Effector memory CD8-positive, alpha-beta T cell (primary cell): ENCODE data around the gene SYDE2.
A peak's percentile ranks its signal among the peaks of the same experiment; 100 is the strongest.
"Not testable (repeated sequence)": the region's sequence is repeated elsewhere in the genome, so short reads cannot be mapped to it uniquely, and the experiment has no call there.

Source experiments
- ATAC-seq: fragments of 150-1000 bp; cut with Tn5 transposase; replicated peaks from 2 replicates; pipeline ENCODE4 v1.10.0; 2021; ENCODE audit warnings: mild to moderate bottlenecking, moderate library complexity
- DNase-seq, 3 experiments: peaks; one replicate each; pipeline ENCODE4 v3.0.0; 2021
- H3K27ac Mint-ChIP-seq, 2 donors: one replicate each; pipeline ENCODE4 v1.8.0; 2022; ENCODE audit warnings: mild to moderate bottlenecking in 2 of 2, mixed read lengths in 2 of 2, moderate library complexity in 2 of 2
- H3K27me3 Mint-ChIP-seq, 2 donors: one replicate each; pipeline ENCODE4 v1.8.0; 2022; ENCODE audit warnings: mixed read lengths in 2 of 2
- H3K36me3 Mint-ChIP-seq: one replicate; pipeline ENCODE4 v1.8.0; 2022; ENCODE audit warnings: mild to moderate bottlenecking, moderate library complexity, mixed read lengths; ENCODE audit not compliant: insufficient read depth
- H3K4me1 Mint-ChIP-seq, 2 donors: one replicate each; pipeline ENCODE4 v1.8.0; 2022; ENCODE audit warnings: low read depth in 2 of 2, mixed read lengths in 2 of 2
- H3K4me3 Mint-ChIP-seq, 2 donors: one replicate each; pipeline ENCODE4 v1.8.0; 2022; ENCODE audit warnings: mild to moderate bottlenecking in 2 of 2, mixed read lengths in 2 of 2, moderate library complexity in 2 of 2
- H3K9me3 Mint-ChIP-seq, 2 donors: one replicate each; pipeline ENCODE4 v1.8.0; 2022; ENCODE audit warnings: mixed read lengths in 2 of 2

SYDE2 gene

GRCh38 chr1:85201340-85202091 lies 700 bp upstream of the SYDE2 start:
- ATAC-seq: peak; percentile 74
- H3K4me1 Mint-ChIP-seq: peaks cover 8 to 20% of the 10 kb centered on the region in 2 donors
- H3K4me3 Mint-ChIP-seq: peak overlapping the region; percentile 94 to 96

DNA sequence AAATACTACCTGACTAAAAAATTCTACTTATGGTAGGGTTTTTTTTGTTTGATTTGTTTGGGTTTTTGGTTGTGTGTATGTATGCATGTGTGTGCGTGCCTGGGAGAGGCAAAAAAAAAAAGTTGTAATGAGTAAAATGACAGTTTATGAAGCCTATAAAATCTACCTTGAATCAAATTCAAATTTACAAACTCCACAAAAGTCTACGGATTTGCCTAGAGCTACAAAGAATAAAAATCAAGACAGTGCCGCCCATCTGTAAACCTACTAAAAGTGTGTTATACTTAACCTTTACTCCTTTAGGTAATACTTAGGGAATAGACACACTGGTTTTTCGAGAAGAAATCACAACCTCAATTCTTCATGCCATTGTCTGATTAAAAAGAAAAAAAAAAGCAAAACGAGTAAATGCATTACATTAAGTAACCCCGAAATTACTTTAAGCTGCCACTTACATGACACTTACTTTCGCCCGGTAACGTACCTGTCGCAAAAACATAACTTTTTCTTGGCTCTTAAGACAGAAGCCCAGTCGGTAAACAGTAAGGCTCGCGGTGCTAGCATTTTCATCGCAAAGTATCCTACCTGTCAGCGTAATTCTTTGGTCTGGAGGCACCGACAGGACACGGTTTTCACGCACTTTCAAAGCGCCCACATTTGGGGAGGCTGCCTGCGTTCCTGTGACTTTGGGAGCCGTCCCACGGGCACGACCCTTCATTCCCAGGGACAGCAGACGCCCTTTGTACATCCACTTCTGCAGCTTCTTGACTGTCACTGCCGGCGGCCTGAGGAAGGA lies 951 bp downstream of the SYDE2 start:
- Mint-ChIP-seq H3K27me3 (peaks cover 7 to 11% of the 10 kb centered on the region in 2 donors), H3K4me1 (peaks cover 8 to 20% of the 10 kb centered on the region in 2 donors), H3K9me3 (no peaks in the 10 kb centered on the region), H3K4me3 (peak overlapping the region; percentile 74 to 96), H3K27ac (no peak overlapping the region), H3K36me3 (peaks cover 4% of the 10 kb centered on the region)
- ATAC-seq (no peak), DNase-seq (no peak)

More at GRCh38 chr1:85201340-85202091, 700 bp upstream of the SYDE2 start:
- Mint-ChIP-seq H3K27me3 (peaks cover 13 to 15% of the 10 kb centered on the region in 2 donors), H3K9me3 (no peaks in the 10 kb centered on the region), H3K27ac (peak overlapping the region; percentile 94), H3K36me3 (peaks cover 7% of the 10 kb centered on the region)
- DNase-seq: peak; percentile 60 to 70 (median 63)

- Mint-ChIP-seq H3K4me1 (peaks cover 8 to 20% of the 10 kb centered on the region in 2 donors), H3K27me3 (peaks cover 0 to 6% of the 10 kb centered on the region in 2 donors), H3K36me3 (peaks cover 4% of the 10 kb centered on the region), H3K4me3 (no peak overlapping the region), H3K9me3 (no peaks in the 10 kb centered on the region), H3K27ac (no peak overlapping the region)
- ATAC-seq (no peak), DNase-seq (no peak)
Observed at GRCh38 chr1:85198864-85199263, 2.0 kb downstream of the SYDE2 start.

GRCh38 chr1:85196358-85196757 lies 4.5 kb downstream of the SYDE2 start:
- peaks cover 5 to 13% of the 10 kb centered on the region in 2 donors for H3K4me1 Mint-ChIP-seq
- no peak overlapping the region for H3K27ac Mint-ChIP-seq
- H3K27me3 Mint-ChIP-seq: no peaks in the 10 kb centered on the region
- DNase-seq: no peak
- H3K36me3 Mint-ChIP-seq: no peaks in the 10 kb centered on the region
- ATAC-seq: no peak
- no peaks in the 10 kb centered on the region for H3K9me3 Mint-ChIP-seq
- no peak overlapping the region for H3K4me3 Mint-ChIP-seq

DNA sequence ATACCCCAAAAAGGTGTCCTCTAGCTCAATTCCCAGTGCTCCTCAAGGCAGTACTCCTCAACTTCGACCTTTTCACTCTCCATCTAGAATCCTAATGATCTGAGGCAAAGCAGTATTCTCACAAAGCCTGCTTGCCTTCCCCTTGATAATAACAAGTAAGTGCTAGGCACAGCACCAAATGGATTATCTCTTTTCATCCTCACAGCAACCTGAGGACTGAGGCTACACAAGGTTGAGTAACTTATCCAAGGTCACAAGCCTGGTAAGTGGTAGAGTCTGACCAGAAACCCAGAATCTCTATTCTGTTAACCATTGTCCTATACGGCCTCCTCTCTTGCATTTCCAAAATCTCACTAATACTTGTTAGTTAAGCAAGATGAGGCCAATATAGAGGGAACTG lies 5.1 kb downstream of the SYDE2 start:
- Mint-ChIP-seq H3K9me3 (no peaks in the 10 kb centered on the region), H3K27ac (no peak overlapping the region), H3K4me3 (no peak overlapping the region), H3K36me3 (no peaks in the 10 kb centered on the region), H3K27me3 (no peaks in the 10 kb centered on the region), H3K4me1 (peaks cover 5 to 13% of the 10 kb centered on the region in 2 donors)
- DNase-seq (no peak), ATAC-seq (no peak)

DNA sequence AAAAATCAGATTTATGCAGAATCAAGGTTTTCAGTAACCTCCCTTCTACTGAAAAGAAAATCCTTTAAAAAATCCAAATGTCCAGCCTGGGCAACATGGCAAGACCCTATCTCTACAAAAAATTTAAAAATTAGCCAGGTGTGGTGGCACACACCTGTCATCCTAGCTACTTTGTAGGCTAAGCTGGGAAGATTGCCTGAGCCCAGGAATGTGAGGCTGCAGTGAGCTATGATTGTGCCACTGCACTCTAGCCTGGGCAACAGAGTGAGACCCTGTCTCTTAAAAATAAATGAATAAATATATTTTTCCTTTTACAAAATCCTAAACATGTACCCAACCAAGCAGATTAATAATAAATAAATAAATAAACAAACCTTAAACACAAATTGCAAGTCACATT lies 8.7 kb downstream of the SYDE2 start:
- DNase-seq, H3K27ac Mint-ChIP-seq, ATAC-seq, H3K4me3 Mint-ChIP-seq, H3K36me3 Mint-ChIP-seq, H3K9me3 Mint-ChIP-seq, H3K27me3 Mint-ChIP-seq, H3K4me1 Mint-ChIP-seq: not testable (repeated sequence)

GRCh38 chr1:85189120-85189519 lies 11.7 kb downstream of the SYDE2 start:
- Mint-ChIP-seq H3K36me3 (no peaks in the 10 kb centered on the region), H3K4me1 (no peaks in the 10 kb centered on the region), H3K9me3 (no peaks in the 10 kb centered on the region), H3K27ac (no peak overlapping the region), H3K4me3 (no peak overlapping the region), H3K27me3 (no peaks in the 10 kb centered on the region)
- no peak for ATAC-seq
- no peak for DNase-seq

DNA sequence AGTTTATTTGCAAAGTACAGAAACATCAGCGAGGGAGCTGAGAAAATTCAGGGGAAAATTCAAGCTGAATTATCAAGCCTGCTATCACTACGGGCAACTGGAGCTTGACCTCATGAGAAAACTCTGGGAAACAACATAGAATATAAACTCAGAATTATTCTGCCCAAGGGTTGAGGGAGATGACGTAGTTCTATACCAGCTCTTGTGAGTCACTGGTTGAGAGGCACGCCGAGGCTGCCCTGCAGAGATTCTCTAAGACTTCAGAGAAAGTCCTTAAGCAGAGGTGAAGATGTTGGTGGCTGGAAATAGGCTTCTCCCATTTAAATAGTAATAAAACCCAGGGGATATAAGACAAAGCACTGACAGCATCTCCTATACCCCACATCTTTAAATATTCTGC lies 12.3 kb downstream of the SYDE2 start:
- H3K4me1 Mint-ChIP-seq: no peaks in the 10 kb centered on the region
- H3K27ac Mint-ChIP-seq: no peak overlapping the region
- H3K27me3 Mint-ChIP-seq: no peaks in the 10 kb centered on the region
- no peaks in the 10 kb centered on the region for H3K9me3 Mint-ChIP-seq
- H3K4me3 Mint-ChIP-seq: no peak overlapping the region
- H3K36me3 Mint-ChIP-seq: no peaks in the 10 kb centered on the region
- ATAC-seq (no peak), DNase-seq (no peak)

- H3K4me3 Mint-ChIP-seq, H3K27ac Mint-ChIP-seq, DNase-seq, ATAC-seq, H3K4me1 Mint-ChIP-seq, H3K36me3 Mint-ChIP-seq, H3K27me3 Mint-ChIP-seq, H3K9me3 Mint-ChIP-seq: not testable (repeated sequence)
Observed at GRCh38 chr1:85187021-85187420, 13.8 kb downstream of the SYDE2 start.

GRCh38 chr1:85184245-85184644 lies 16.6 kb downstream of the SYDE2 start:
- Mint-ChIP-seq H3K4me1 (peaks cover 5 to 6% of the 10 kb centered on the region in 2 donors), H3K9me3 (no peaks in the 10 kb centered on the region), H3K4me3 (no peak overlapping the region), H3K27ac (no peak overlapping the region), H3K36me3 (peaks cover 5% of the 10 kb centered on the region), H3K27me3 (no peaks in the 10 kb centered on the region)
- no peak for ATAC-seq
- DNase-seq: no peak

- peaks cover 5 to 8% of the 10 kb centered on the region in 2 donors for H3K4me1 Mint-ChIP-seq
- ATAC-seq (no peak), DNase-seq (no peak)
- peaks cover 5% of the 10 kb centered on the region for H3K36me3 Mint-ChIP-seq
- H3K27me3 Mint-ChIP-seq: no peaks in the 10 kb centered on the region
- no peak overlapping the region for H3K4me3 Mint-ChIP-seq
- no peaks in the 10 kb centered on the region for H3K9me3 Mint-ChIP-seq
- H3K27ac Mint-ChIP-seq: no peak overlapping the region
Observed at GRCh38 chr1:85182700-85183099, 18.1 kb downstream of the SYDE2 start.

DNA sequence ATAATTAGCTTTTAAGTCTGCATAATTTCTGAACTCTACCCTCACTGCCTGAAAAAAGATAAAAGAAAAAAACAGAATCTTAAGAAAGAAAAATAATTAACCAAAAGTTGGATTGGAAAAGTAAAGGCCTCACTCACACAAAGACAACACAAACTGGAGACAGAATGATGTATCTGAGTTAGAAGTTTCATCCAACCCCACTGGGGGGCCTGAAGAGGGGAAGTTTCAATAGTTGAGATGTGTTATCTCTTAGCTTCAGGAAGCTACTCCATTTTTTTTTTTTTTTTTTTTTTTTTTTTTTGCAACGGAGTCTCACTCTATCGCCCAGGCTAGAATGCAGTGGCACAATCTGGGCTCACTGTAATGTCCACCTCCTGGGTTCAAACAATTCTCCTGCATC lies 19.9 kb downstream of the SYDE2 start:
- no peak overlapping the region for H3K4me3 Mint-ChIP-seq
- peaks cover 5% of the 10 kb centered on the region for H3K36me3 Mint-ChIP-seq
- no peaks in the 10 kb centered on the region for H3K9me3 Mint-ChIP-seq
- no peaks in the 10 kb centered on the region for H3K27me3 Mint-ChIP-seq
- no peak for DNase-seq
- ATAC-seq: no peak
- no peak overlapping the region for H3K27ac Mint-ChIP-seq
- H3K4me1 Mint-ChIP-seq: peaks cover 5 to 8% of the 10 kb centered on the region in 2 donors

DNA sequence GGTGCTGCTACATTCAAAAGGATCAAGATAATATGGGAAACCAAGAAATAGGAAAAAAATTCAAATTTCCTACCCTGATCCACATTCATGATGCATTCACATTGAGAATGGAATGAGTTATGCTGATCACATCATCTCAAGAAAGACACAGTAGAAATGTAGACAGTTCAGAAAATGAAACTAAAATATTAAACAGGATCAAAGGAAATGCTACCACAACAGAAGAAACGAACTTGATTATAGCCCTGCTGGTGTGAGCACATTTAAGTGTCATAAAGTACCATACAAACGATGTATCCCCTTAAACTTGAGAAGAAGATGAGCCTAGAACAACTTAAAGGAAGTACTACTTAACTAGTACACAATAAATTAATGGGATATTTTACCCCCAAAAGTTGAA lies 21.3 kb downstream of the SYDE2 start:
- Mint-ChIP-seq H3K4me3 (peak overlapping the region; percentile 13 to 72), H3K27ac (peak overlapping the region; percentile 18 to 44), H3K36me3 (peaks cover 5% of the 10 kb centered on the region), H3K27me3 (no peaks in the 10 kb centered on the region), H3K4me1 (peaks cover 5 to 8% of the 10 kb centered on the region in 2 donors), H3K9me3 (no peaks in the 10 kb centered on the region)
- DNase-seq (no peak), ATAC-seq (peak; percentile 91)

DNA sequence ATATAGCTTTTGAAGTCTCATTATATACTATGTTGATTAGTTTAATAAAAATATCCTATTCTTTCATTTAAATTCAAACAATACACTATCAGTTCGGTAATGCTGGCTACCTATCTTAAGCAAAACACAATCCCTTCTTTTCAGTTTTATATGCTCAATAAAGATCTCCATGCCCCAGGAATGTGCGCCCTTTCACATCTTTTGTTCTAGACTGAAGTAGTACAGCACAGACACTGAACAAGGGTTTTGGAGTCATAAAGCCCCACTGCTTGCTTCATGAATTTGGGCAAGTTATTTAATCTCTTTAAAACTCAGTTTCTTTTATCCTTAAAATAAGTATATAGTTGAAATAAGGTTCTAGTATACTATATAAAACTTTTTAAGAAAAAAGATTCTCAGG lies 22.4 kb downstream of the SYDE2 start:
- Mint-ChIP-seq H3K9me3 (no peaks in the 10 kb centered on the region), H3K27ac (no peak overlapping the region), H3K27me3 (no peaks in the 10 kb centered on the region), H3K4me3 (no peak overlapping the region), H3K36me3 (peaks cover 5% of the 10 kb centered on the region), H3K4me1 (peaks cover 5 to 8% of the 10 kb centered on the region in 2 donors)
- no peak for DNase-seq
- ATAC-seq: no peak
